Cardiac fibroblast (primary cell): ENCODE data around the gene ZNF487.
A peak's percentile ranks its signal among the peaks of the same experiment; 100 is the strongest.

Source experiments
- DNase-seq, 2 donors: peaks; one replicate each; pipeline versions ENCODE4 v3.0.0 to v3.0.0-alpha.2; 2010; ENCODE audit warnings: low read depth in 2 of 2
- H3K4me3 ChIP-seq, 2 donors: replicated peaks in 1 of 2; 1 replicate in 1 of 2; 2 replicates in 1 of 2; pipeline ENCODE4 v1.5.1; 2011; ENCODE audit warnings: low read depth in 2 of 2, low read length in 2 of 2, mild to moderate bottlenecking in 2 of 2, moderate library complexity in 1 of 2
- TF ChIP-seq, protein P1 (sequence below): IDR thresholded peaks from one replicate; pipeline ENCODE4 v1.5.1; 2011; ENCODE audit warnings: low read depth, mild to moderate bottlenecking, low read length, inconsistent platforms

Gene ZNF487

DNA sequence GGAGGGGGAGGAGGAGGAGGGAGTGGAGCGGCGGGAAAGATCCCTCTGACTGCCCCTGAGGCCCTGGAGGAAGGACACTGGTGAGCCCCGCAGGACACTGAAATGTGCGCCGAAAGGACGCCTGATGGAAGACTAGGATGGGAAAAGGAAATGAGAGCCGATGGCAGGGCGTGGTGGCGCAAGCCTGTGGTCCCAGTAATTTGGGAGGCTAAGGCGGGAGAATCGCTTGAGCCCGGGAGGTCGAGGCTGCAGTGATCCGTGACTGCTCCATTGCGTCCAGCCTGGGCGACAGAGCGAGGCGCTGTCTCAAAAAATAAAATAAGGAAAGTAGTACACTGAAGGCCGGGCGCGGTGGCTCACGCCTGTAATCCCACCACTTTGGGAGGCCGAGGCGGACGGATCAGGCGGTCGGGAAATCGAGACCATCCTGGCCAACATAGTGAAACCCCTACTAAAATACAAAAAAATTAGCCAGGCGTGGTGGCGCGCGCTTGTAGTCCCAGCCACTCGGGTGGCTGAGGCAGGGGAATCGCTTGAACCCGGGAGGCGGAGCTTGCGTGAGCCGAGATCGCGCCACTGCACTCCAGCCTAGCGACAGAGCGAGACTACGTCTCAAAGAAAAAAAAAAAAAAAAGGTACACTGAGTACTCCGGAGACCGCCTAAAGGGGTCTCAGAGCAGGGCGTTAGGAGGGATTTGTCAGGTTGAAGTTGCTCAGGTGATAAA lies 27.4 kb upstream of the ZNF487 start:
- TF ChIP-seq, protein P1, sequence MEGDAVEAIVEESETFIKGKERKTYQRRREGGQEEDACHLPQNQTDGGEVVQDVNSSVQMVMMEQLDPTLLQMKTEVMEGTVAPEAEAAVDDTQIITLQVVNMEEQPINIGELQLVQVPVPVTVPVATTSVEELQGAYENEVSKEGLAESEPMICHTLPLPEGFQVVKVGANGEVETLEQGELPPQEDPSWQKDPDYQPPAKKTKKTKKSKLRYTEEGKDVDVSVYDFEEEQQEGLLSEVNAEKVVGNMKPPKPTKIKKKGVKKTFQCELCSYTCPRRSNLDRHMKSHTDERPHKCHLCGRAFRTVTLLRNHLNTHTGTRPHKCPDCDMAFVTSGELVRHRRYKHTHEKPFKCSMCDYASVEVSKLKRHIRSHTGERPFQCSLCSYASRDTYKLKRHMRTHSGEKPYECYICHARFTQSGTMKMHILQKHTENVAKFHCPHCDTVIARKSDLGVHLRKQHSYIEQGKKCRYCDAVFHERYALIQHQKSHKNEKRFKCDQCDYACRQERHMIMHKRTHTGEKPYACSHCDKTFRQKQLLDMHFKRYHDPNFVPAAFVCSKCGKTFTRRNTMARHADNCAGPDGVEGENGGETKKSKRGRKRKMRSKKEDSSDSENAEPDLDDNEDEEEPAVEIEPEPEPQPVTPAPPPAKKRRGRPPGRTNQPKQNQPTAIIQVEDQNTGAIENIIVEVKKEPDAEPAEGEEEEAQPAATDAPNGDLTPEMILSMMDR = no peak
- peak in 1 of 2 donors; percentile 45 for DNase-seq
- peak overlapping the region; percentile 49 to 67 for H3K4me3 ChIP-seq

DNA sequence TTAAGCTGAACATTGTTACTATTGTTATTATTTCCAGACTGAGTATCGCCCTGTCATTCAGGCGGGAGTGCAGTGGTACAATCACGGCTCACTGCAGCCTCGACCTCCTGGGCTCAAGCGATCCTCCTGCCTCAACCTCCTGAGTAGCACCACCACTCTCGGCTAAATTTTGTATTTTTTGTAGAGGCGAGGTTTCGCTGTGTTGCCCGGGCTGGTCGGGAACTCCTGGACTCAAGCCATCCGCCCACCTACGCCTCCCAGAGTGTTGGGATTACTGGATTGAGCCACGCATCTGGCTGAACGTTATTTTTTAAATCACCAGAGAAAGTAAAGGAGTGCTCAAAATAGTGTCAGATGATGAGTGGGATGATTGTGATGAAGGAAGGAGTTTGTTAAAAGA lies 26.6 kb upstream of the ZNF487 start:
- DNase-seq = no peak
- no peak overlapping the region for H3K4me3 ChIP-seq
- TF ChIP-seq, protein P1 = no peak

DNA sequence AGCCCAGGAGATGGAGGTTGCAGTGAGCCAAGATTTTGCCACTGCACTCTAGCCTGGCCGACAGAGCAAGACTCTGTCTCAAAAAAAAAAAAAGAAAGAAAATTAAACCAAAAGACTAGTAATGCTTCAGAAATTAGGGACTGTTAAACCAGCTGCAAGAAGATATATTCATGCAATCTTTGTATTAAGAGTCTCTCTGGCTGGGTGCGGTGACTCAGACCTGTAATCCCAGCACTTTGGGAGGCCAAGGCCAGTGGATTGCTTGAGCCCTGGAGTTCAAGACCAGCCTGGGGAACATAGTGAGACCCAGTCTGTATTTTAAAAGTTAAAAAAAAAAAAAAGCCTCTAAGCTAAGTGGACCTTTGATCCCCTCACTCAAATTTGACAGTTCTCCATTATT lies 25.4 kb upstream of the ZNF487 start:
- H3K4me3 ChIP-seq = no peak overlapping the region
- TF ChIP-seq, protein P1 = no peak
- no peak for DNase-seq

DNA sequence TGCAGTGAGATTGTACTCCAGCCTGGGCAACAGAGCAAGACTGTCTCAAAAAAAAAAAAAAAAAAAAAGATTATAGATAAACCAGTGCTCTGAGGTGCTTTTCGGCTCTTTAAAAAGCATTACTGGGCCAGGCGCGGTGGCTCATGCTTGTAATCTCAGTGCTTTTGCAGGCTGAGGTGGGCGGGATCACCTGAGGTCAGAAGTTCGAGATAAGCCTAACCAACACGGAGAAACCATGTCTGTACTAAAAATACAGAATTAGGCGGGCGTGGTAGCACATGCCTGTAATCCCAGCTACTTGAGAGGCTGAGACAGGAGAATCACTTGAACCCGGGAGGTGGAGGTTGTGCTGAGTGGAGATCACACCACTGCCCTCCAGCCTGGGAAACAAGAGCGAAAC lies 21.4 kb upstream of the ZNF487 start:
- DNase-seq = no peak
- H3K4me3 ChIP-seq = no peak overlapping the region
- TF ChIP-seq, protein P1 = no peak

DNA sequence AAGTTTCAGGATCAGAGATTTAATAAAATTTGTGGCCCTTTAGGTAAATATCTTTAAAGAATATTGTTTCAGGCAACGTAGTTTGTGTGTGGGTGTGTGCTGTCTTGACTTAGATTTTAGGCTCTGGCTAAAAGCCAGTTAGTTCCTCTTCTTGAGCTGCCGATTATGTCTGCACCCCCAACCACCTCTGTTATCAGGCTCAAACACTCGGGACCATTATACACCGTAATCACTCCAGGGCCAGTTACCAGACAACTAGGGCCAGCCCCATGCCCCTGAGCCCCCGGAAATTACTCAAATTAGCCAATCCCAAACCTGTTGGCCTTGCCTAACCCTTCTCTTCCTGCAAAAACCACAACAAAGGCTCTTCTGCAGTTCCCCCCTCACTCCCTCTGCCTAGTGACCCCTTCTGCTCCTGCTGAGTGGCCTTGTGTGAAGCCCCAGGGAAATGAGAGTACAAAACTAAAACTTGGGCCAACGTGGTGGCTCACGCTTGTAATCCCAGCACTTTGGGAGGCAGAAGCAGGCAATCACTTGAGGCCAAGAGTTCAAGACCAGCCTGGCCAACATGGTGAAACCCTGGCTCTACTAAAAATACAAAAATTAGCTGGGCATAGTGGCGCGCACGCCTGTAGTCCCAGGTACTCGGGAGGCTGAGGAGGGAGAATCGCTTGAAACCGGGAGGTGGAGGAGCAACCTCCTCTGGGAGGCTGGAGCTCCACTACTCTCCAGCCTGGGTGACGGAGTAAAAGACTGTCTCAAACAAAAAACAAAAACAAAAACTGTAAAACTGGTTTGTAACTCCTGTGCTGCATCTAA lies 18.8 kb upstream of the ZNF487 start:
- TF ChIP-seq, protein P1 = no peak
- H3K4me3 ChIP-seq = no peak overlapping the region
- no peak for DNase-seq

DNA sequence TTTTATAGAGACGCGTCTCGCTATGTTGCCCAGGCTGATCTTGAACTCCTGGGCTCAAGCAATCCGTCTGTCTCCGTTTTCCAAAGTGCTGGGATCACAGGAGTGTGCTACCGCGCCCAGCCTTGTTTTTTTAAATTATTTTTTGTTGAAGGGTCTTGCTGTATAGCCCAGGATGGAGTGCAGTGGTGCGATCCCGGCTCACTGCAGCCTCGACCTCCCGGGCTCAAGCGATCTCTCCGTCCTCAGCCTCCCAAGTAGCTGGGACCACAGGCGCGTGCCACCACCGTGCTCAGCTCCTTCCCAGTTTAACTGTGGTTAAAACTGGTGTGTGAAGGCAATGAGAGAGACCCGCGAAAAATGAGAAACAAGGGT lies 16.9 kb upstream of the ZNF487 start:
- TF ChIP-seq, protein P1 = no peak
- peak overlapping the region; percentile 39 to 56 for H3K4me3 ChIP-seq
- DNase-seq = no peak
